Psoas muscle (tissue), 8 donors: ENCODE results near the gene FER. TPM values are rescaled to one million over a fixed set of nuclear protein-coding genes. Genes with fewer than 3 reads are reported as not detected.
A peak's percentile ranks its signal among the peaks of the same experiment; 100 is the strongest.

Experiments used
- ATAC-seq, 4 donors: fragments of 200-7000 bp; cut with Tn5 transposase; one replicate each; pipeline ENCODE4 v1.9.1; 2020; ENCODE audit warnings: moderate library complexity in 3 of 4, mild to moderate bottlenecking in 2 of 4
- DNase-seq, 2 donors: peaks; one replicate each; pipeline ENCODE4 v3.0.0-alpha.2; 2020
- H3K27ac ChIP-seq: fragments of 200-600 bp; one replicate; pipeline ENCODE4 v1.8.0; 2022
- H3K27me3 ChIP-seq, 3 donors: fragments of 200-600 bp in 1 of 3; one replicate each; pipeline versions ENCODE4 v1.6.1 to v1.8.0; 2013 to 2022; ENCODE audit warnings: low read length in 2 of 3, mild to moderate bottlenecking in 2 of 3, moderate library complexity in 1 of 3; ENCODE audit not compliant: insufficient read depth in 3 of 3
- H3K36me3 ChIP-seq, 2 donors: fragments of 200-600 bp in 1 of 2; one replicate each; pipeline versions ENCODE4 v1.6.1 to v1.8.0; 2013 to 2022; ENCODE audit warnings: low read depth in 1 of 2, mild to moderate bottlenecking in 1 of 2, moderate library complexity in 1 of 2; ENCODE audit not compliant: insufficient read depth in 1 of 2
- H3K4me1 ChIP-seq: fragments of 200-600 bp; one replicate; pipeline ENCODE4 v1.8.0; 2022
- H3K4me3 ChIP-seq: fragments of 200-600 bp; one replicate; pipeline ENCODE4 v1.8.0; 2022; ENCODE audit warnings: mild to moderate bottlenecking
- H3K9me3 ChIP-seq: fragments of 200-600 bp; one replicate; pipeline ENCODE4 v1.8.0; 2022
- WGBS, 3 donors: extraction: QIAGEN DNeasy Blood & Tissue Kit; methylation state at CpG; one replicate each; pipeline versions ENCODE4 v1.1.6 to v1.1.7; 2013; 5-methylcytosine and 5-hydroxymethylcytosine counted together
- intact Hi-C, 2 donors: fragments of 100-400 bp; cut with DNase I; formaldehyde crosslinking; loops; one replicate each; pipeline versions ENCODE4 v1.11.0 to v1.14.2; 2022
- polyA plus RNA-seq, 3 donors: library from polyadenylated mRNA; stranded (reverse); fragments of 200-250 nt; gene quantifications; one replicate each; pipeline ENCODE4 v1.2.3, GENCODE V29; 2013
- total RNA-seq, 4 donors: library from RNA; stranded (reverse); fragmentation: NEBNext Ultra II Directional in 2 of 4; extraction: Animal tissue kit (Norgen Biotek cat#: 25700) in 2 of 4; gene quantifications; one replicate each; pipeline versions ENCODE4 v1.2.1 to v1.2.4, GENCODE V29; 2021 to 2023
- TF ChIP-seq, protein P1 (sequence below): fragments of 200-600 bp; IDR thresholded peaks from one replicate; pipeline ENCODE4 v1.8.0; 2022; ENCODE audit warnings: antibody characterized with exemption
- donor health status: healthy with polysubstance abuse.
- donor health status: DM: no; HTN: no; CAD: no; lungs with moderate emphysema.
- donor health status: Bipolar disorder and iron deficiency.
- donor health status: healthy.
- donor health status: DM: yes; HTN: yes; CAD: no.
- donor health status: DM: no; HTN: no; CAD: no.
- donor health status: DM: no; HTN: no; CAD: no.
- donor health status: DM: yes; HTN: yes; CAD: no.

FER gene
- total and polyA plus RNA-seq, 7 donors, result 0.66 to 7.6 (median 4.6) TPM

- no peaks in the 10 kb centered on the region for H3K36me3 ChIP-seq
- ATAC-seq, result no peak
- no peak overlapping the region for H3K27ac ChIP-seq
- TF ChIP-seq, protein P1, sequence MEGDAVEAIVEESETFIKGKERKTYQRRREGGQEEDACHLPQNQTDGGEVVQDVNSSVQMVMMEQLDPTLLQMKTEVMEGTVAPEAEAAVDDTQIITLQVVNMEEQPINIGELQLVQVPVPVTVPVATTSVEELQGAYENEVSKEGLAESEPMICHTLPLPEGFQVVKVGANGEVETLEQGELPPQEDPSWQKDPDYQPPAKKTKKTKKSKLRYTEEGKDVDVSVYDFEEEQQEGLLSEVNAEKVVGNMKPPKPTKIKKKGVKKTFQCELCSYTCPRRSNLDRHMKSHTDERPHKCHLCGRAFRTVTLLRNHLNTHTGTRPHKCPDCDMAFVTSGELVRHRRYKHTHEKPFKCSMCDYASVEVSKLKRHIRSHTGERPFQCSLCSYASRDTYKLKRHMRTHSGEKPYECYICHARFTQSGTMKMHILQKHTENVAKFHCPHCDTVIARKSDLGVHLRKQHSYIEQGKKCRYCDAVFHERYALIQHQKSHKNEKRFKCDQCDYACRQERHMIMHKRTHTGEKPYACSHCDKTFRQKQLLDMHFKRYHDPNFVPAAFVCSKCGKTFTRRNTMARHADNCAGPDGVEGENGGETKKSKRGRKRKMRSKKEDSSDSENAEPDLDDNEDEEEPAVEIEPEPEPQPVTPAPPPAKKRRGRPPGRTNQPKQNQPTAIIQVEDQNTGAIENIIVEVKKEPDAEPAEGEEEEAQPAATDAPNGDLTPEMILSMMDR, result no peak
- intact Hi-C loops, result no loop called here
- no peaks in the 10 kb centered on the region for H3K27me3 ChIP-seq
- H3K4me3 ChIP-seq, result no peak overlapping the region
- 48 to 80% (median 63%) methylated on average over 1 of the region's 1 CpG for WGBS, 3 donors
- DNase-seq, result no peak
- H3K9me3 ChIP-seq, result no peaks in the 10 kb centered on the region
- peaks cover 8% of the 10 kb centered on the region for H3K4me1 ChIP-seq
These were observed 4.4 kb upstream of the FER start for GRCh38 chr5:108743319-108743718.

DNA sequence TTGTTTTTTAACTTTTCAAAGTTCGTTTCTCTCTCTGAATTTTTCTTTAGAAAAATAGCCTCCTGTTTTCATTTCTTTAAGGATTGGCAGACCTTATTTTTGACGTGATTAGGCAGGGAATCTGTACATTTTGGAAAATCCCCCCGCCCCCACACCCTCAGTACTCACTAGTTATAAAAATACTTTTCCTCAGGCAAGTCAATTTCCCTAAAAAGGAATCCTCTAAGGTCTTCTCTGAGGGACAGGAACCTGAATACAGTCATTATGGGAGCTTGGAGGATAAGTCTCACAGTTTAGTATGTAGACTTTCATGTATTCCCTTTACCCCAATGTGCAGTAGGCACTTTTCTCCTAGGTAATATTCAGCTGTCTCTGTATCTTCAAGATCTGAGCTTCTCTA is 3.9 kb upstream of the FER start:
- no peaks in the 10 kb centered on the region for H3K36me3 ChIP-seq
- no peak overlapping the region for H3K4me3 ChIP-seq
- peaks cover 8% of the 10 kb centered on the region for H3K4me1 ChIP-seq
- intact Hi-C loops, result no loop called here
- ATAC-seq, result no peak
- H3K27ac ChIP-seq, result no peak overlapping the region
- DNase-seq, result no peak
- no peaks in the 10 kb centered on the region for H3K9me3 ChIP-seq
- 67 to 73% (median 70%) methylated on average over 3 of the region's 3 CpGs for WGBS, 3 donors
- no peaks in the 10 kb centered on the region for H3K27me3 ChIP-seq
- TF ChIP-seq, protein P1, result no peak

GRCh38 chr5:108747111-108747773 is 455 bp upstream of the FER start:
- Histone ChIP-seq H3K36me3 (no peaks in the 10 kb centered on the region), H3K4me1 (peaks cover 12% of the 10 kb centered on the region), H3K4me3 (peak overlapping the region; percentile 88), H3K27ac (peak overlapping the region; percentile 98), H3K9me3 (no peaks in the 10 kb centered on the region), H3K27me3 (no peaks in the 10 kb centered on the region)
- DNase-seq, result no peak
- intact Hi-C loops, result loop anchor here (1.0 to 5.0 kb wide), 3 partner anchors 18 to 65 kb away; no protein-coding TSS in a partner anchor
- ATAC-seq, result no peak
- WGBS, 3 donors, result 53 to 61% (median 53%) methylated on average over 10 of the region's 10 CpGs
- TF ChIP-seq, protein P1, result no peak

- Histone ChIP-seq H3K9me3 (no peaks in the 10 kb centered on the region), H3K4me3 (peak overlapping the region; percentile 88), H3K4me1 (peaks cover 12% of the 10 kb centered on the region), H3K27me3 (no peaks in the 10 kb centered on the region), H3K36me3 (no peaks in the 10 kb centered on the region), H3K27ac (peak overlapping the region; percentile 98)
- 0 to 1% (median 0%) methylated on average over 37 to 69 of the region's 69 CpGs for WGBS, 3 donors
- DNase-seq (peak; percentile 99), ATAC-seq (peak; percentile 97 to 99 (median 99))
- TF ChIP-seq, protein P1, result no peak
- intact Hi-C loops, result loop anchor here in 1 of 2 donors (5.0 kb wide), 1 partner anchor 66 kb away; no protein-coding TSS in a partner anchor
These were observed 867 bp downstream of the FER start for GRCh38 chr5:108748401-108749127.
